ENCODE results near the gene TTLL12.

The TTLL12 gene

GRCh38 chr22:43170131-43170480, 16.8 kb downstream of the TTLL12 start:
- DNase-seq (ENCODE audit: low read depth): no peak
- no peak overlapping the region for H3K4me3 ChIP-seq (ENCODE audit: low read length)
- TF ChIP-seq CTCF (IDR thresholded peaks at IDR 0.05; ENCODE audit: insufficient read depth, low read depth, low read length, missing control alignments): no peak

- TF ChIP-seq CTCF (IDR thresholded peaks at IDR 0.05; ENCODE audit: insufficient read depth, low read depth, low read length, missing control alignments): no peak
- no peak overlapping the region for H3K4me3 ChIP-seq (ENCODE audit: low read length)
- DNase-seq (ENCODE audit: low read depth): no peak
Observed at GRCh38 chr22:43169310-43170130, 17.4 kb downstream of the TTLL12 start.

GRCh38 chr22:43168471-43169309, 18.2 kb downstream of the TTLL12 start:
- no peak for DNase-seq (ENCODE audit: low read depth)
- TF ChIP-seq CTCF (IDR thresholded peaks at IDR 0.05; ENCODE audit: insufficient read depth, low read depth, low read length, missing control alignments): no peak
- H3K4me3 ChIP-seq (ENCODE audit: low read length): no peak overlapping the region

- no peak for TF ChIP-seq CTCF (IDR thresholded peaks at IDR 0.05; ENCODE audit: insufficient read depth, low read depth, low read length, missing control alignments)
- DNase-seq (ENCODE audit: low read depth): no peak
- H3K4me3 ChIP-seq (ENCODE audit: low read length): no peak overlapping the region
Observed at GRCh38 chr22:43167001-43167589, 19.8 kb downstream of the TTLL12 start.

- no peak overlapping the region for H3K4me3 ChIP-seq (ENCODE audit: low read length)
- DNase-seq (ENCODE audit: low read depth): no peak
- TF ChIP-seq CTCF (IDR thresholded peaks at IDR 0.05; ENCODE audit: insufficient read depth, low read depth, low read length, missing control alignments): no peak
Observed at GRCh38 chr22:43166132-43166930, 20.6 kb downstream of the TTLL12 start.

GRCh38 chr22:43164636-43165035, 22.3 kb downstream of the TTLL12 start:
- no peak for TF ChIP-seq CTCF (IDR thresholded peaks at IDR 0.05; ENCODE audit: insufficient read depth, low read depth, low read length, missing control alignments)
- no peak overlapping the region for H3K4me3 ChIP-seq (ENCODE audit: low read length)
- DNase-seq (ENCODE audit: low read depth): no peak

All from epithelial cell of esophagus (primary cell).